ENCODE measurements around the gene TUBB3.

- TF ChIP-seq, protein P1, sequence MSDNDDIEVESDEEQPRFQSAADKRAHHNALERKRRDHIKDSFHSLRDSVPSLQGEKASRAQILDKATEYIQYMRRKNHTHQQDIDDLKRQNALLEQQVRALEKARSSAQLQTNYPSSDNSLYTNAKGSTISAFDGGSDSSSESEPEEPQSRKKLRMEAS (IDR thresholded peaks at IDR 0.05) = no peak
- TF ChIP-seq POLR2AphosphoS5 (IDR thresholded peaks at IDR 0.05; ENCODE audit: low read depth, low read length) (no peak; the same call in 1 of the 2 replicates), YY1 (IDR thresholded peaks at IDR 0.05; ENCODE audit: extremely low read depth, insufficient replicate concordance, low read depth, low read length) (no peak), SP1 (IDR thresholded peaks at IDR 0.05; ENCODE audit: low read depth) (no peak), EZH2 (IDR thresholded peaks at IDR 0.05) (no peak), CTCF (IDR thresholded peaks at IDR 0.05 in 2 of 3, conservative IDR thresholded peaks at IDR 0.05 in 1 of 3; ENCODE audit: borderline replicate concordance in 1 of 3, insufficient read depth in 1 of 3, low read depth in 2 of 3, low read length in 2 of 3) (no peak), EGR1 (IDR thresholded peaks at IDR 0.05; ENCODE audit: low read depth) (no peak), CEBPB (IDR thresholded peaks at IDR 0.05; ENCODE audit: low read depth) (no peak), POLR2A (IDR thresholded peaks at IDR 0.05; ENCODE audit: borderline replicate concordance, extremely low read depth, insufficient read depth, insufficient read length) (no peak), ATF3 (IDR thresholded peaks at IDR 0.05) (no peak), JUND (IDR thresholded peaks at IDR 0.05) (no peak), TCF7L2 (IDR thresholded peaks at IDR 0.05; ENCODE audit: borderline replicate concordance, extremely low read depth, insufficient read depth, insufficient read length) (no peak), RAD21 (IDR thresholded peaks at IDR 0.05; ENCODE audit: low read depth) (no peak)
- TF ChIP-seq, protein P2, sequence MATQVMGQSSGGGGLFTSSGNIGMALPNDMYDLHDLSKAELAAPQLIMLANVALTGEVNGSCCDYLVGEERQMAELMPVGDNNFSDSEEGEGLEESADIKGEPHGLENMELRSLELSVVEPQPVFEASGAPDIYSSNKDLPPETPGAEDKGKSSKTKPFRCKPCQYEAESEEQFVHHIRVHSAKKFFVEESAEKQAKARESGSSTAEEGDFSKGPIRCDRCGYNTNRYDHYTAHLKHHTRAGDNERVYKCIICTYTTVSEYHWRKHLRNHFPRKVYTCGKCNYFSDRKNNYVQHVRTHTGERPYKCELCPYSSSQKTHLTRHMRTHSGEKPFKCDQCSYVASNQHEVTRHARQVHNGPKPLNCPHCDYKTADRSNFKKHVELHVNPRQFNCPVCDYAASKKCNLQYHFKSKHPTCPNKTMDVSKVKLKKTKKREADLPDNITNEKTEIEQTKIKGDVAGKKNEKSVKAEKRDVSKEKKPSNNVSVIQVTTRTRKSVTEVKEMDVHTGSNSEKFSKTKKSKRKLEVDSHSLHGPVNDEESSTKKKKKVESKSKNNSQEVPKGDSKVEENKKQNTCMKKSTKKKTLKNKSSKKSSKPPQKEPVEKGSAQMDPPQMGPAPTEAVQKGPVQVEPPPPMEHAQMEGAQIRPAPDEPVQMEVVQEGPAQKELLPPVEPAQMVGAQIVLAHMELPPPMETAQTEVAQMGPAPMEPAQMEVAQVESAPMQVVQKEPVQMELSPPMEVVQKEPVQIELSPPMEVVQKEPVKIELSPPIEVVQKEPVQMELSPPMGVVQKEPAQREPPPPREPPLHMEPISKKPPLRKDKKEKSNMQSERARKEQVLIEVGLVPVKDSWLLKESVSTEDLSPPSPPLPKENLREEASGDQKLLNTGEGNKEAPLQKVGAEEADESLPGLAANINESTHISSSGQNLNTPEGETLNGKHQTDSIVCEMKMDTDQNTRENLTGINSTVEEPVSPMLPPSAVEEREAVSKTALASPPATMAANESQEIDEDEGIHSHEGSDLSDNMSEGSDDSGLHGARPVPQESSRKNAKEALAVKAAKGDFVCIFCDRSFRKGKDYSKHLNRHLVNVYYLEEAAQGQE (IDR thresholded peaks at IDR 0.05; ENCODE audit: low read depth) = no peak
These were observed 18.3 kb upstream of the TUBB3 start for GRCh38 chr16:89904606-89905510.

Measured in HCT116 (cell line).